HL-60 (cell line): ENCODE measurements around the gene SLC22A25.
"Not testable (repeated sequence)": the region's sequence is repeated elsewhere in the genome, so short reads cannot be mapped to it uniquely, and the experiment has no call there.

Source experiments
- DNase-seq, 2 experiments: peaks; one replicate each; pipeline ENCODE4 v3.0.0-alpha.2; 2010 to 2020; ENCODE audit warnings: low read depth in 1 of 2, low spot score in 1 of 2
- H3K27ac ChIP-seq: fragments of 250-450 bp; sonication (Bioruptor Pico); replicated peaks from 2 replicates; pipeline ENCODE4 v1.5.1; 2020; ENCODE audit warnings: mild to moderate bottlenecking, moderate library complexity
- H3K27me3 ChIP-seq: fragments of 250-450 bp; sonication (Bioruptor Pico); 2 replicates; pipeline ENCODE4 v1.5.1; 2021; ENCODE audit warnings: mild to moderate bottlenecking, moderate library complexity; ENCODE audit not compliant: insufficient read depth, poor library complexity, severe bottlenecking
- H3K4me3 ChIP-seq: replicated peaks from 2 replicates; pipeline ENCODE4 v1.5.1; 2011; ENCODE audit warnings: mild to moderate bottlenecking, control low read depth, low read length; ENCODE audit not compliant: insufficient read depth
- GABPA ChIP-seq: IDR thresholded peaks from 2 replicates; pipeline ENCODE4 v1.6.1; 2012; ENCODE audit warnings: low read depth
- POLR2AphosphoS5 ChIP-seq: IDR thresholded peaks from 2 replicates; pipeline ENCODE4 v1.6.1; 2012; ENCODE audit warnings: low read depth
- SPI1 ChIP-seq: IDR thresholded peaks from 2 replicates; pipeline ENCODE4 v1.6.1; 2012; ENCODE audit warnings: low read depth, mild to moderate bottlenecking, borderline replicate concordance
- TF ChIP-seq, protein P1 (sequence below): IDR thresholded peaks from 2 replicates; pipeline ENCODE4 v1.6.1; 2012; ENCODE audit warnings: low read depth; ENCODE audit not compliant: insufficient replicate concordance
- TF ChIP-seq, protein P2 (sequence below): IDR thresholded peaks from one replicate; pipeline ENCODE4 v1.5.1; 2011; ENCODE audit warnings: low read length, control low read depth, inconsistent platforms; ENCODE audit not compliant: insufficient read depth

Gene SLC22A25

DNA sequence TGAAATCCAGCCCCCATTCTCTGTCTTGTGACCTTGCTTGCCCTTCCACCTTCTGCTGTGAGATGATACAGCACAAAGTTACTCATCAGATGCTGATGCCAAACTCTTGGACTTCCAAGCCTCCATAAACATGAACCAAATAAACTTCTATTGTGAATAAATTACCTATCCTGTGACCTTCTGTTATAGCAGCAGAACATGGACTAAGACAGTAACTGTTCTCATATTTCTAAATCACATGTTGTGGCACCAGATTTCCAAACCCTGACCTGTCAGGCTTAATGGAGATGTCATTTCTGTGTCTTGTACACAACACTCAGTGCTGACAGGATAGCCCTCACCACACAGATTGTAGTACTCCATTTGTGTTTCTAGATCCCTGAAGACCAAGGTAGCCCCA lies 6.0 kb downstream of the SLC22A25 start:
- Histone ChIP-seq H3K4me3 (no peak overlapping the region), H3K27ac (no peak overlapping the region), H3K27me3 (peaks cover 6% of the 10 kb centered on the region)
- TF ChIP-seq POLR2AphosphoS5 (no peak), GABPA (no peak)
- TF ChIP-seq, protein P1, sequence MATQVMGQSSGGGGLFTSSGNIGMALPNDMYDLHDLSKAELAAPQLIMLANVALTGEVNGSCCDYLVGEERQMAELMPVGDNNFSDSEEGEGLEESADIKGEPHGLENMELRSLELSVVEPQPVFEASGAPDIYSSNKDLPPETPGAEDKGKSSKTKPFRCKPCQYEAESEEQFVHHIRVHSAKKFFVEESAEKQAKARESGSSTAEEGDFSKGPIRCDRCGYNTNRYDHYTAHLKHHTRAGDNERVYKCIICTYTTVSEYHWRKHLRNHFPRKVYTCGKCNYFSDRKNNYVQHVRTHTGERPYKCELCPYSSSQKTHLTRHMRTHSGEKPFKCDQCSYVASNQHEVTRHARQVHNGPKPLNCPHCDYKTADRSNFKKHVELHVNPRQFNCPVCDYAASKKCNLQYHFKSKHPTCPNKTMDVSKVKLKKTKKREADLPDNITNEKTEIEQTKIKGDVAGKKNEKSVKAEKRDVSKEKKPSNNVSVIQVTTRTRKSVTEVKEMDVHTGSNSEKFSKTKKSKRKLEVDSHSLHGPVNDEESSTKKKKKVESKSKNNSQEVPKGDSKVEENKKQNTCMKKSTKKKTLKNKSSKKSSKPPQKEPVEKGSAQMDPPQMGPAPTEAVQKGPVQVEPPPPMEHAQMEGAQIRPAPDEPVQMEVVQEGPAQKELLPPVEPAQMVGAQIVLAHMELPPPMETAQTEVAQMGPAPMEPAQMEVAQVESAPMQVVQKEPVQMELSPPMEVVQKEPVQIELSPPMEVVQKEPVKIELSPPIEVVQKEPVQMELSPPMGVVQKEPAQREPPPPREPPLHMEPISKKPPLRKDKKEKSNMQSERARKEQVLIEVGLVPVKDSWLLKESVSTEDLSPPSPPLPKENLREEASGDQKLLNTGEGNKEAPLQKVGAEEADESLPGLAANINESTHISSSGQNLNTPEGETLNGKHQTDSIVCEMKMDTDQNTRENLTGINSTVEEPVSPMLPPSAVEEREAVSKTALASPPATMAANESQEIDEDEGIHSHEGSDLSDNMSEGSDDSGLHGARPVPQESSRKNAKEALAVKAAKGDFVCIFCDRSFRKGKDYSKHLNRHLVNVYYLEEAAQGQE: no peak
- TF ChIP-seq, protein P2, sequence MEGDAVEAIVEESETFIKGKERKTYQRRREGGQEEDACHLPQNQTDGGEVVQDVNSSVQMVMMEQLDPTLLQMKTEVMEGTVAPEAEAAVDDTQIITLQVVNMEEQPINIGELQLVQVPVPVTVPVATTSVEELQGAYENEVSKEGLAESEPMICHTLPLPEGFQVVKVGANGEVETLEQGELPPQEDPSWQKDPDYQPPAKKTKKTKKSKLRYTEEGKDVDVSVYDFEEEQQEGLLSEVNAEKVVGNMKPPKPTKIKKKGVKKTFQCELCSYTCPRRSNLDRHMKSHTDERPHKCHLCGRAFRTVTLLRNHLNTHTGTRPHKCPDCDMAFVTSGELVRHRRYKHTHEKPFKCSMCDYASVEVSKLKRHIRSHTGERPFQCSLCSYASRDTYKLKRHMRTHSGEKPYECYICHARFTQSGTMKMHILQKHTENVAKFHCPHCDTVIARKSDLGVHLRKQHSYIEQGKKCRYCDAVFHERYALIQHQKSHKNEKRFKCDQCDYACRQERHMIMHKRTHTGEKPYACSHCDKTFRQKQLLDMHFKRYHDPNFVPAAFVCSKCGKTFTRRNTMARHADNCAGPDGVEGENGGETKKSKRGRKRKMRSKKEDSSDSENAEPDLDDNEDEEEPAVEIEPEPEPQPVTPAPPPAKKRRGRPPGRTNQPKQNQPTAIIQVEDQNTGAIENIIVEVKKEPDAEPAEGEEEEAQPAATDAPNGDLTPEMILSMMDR: no peak
- no peak for DNase-seq

DNA sequence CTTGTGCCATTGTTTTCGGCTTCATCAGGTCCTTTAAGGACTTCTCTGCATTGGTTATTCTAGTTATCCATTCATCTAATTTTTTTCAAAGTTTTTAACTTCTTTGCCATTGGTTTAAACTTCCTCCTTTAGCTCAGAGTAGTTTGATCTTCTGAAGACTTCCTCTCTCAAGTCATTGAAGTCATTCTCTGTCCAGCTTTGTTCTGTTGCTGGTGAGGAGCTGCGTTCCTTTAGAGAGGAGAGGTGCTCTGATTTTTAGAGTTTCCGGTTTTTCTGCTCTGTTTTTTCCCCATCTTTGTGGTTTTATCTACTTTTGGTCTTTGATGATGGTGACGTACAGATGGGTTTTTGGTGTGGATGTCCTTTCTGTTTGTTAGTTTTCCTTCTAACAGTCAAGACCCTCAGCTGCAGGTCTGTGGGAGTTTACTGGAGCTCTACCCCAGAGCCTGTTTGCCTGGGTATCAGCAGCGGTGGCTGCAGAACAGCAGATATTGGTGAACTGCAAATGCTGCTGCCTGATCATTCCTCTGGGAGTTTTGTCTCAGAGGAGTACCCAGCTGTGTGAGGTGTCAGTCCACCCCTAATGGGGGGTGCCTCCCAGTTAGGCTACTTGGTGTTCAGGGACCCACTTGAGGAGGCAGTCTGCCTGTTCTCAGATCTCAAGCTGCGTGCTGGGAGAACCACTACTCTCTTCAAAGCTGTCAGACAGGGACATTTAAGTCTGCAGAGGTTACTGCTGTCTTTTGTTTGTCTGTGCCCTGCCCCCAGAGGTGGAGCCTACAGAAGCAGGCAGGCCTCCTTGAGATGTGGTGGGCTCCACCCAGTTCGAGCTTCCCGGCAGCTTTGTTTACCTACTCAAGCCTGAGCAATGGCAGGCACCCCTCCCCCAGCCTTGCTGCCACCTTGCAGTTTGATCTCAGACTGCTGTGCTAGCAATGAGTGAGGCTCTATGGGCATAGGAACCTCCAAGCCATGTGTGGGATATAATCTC lies 7.6 kb downstream of the SLC22A25 start:
- not testable (repeated sequence) for H3K27me3 ChIP-seq, DNase-seq, H3K4me3 ChIP-seq, H3K27ac ChIP-seq

DNA sequence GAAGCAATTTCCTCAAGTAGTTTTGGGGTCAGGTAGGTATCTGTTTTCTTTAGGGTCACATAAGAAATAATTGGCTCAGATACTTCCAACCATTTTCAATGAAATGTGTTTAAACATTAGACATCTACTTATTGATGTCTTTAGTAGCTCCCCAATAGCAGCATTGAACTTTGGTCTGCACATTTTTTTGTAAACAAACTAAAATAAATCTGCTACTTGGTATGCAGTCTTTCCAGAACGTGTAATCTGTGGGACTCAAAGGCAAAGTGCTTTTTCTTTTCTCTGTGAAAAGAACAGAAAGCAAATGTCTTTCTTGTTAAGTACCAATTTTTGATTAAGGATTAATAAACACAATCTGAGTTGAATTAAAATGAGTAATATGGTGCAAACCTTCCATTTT lies 13.6 kb downstream of the SLC22A25 start:
- no peak for DNase-seq
- H3K4me3 ChIP-seq: no peak overlapping the region
- TF ChIP-seq, protein P2: no peak
- TF ChIP-seq, protein P1: no peak
- TF ChIP-seq GABPA: no peak
- no peak for TF ChIP-seq SPI1
- no peak for TF ChIP-seq POLR2AphosphoS5

DNA sequence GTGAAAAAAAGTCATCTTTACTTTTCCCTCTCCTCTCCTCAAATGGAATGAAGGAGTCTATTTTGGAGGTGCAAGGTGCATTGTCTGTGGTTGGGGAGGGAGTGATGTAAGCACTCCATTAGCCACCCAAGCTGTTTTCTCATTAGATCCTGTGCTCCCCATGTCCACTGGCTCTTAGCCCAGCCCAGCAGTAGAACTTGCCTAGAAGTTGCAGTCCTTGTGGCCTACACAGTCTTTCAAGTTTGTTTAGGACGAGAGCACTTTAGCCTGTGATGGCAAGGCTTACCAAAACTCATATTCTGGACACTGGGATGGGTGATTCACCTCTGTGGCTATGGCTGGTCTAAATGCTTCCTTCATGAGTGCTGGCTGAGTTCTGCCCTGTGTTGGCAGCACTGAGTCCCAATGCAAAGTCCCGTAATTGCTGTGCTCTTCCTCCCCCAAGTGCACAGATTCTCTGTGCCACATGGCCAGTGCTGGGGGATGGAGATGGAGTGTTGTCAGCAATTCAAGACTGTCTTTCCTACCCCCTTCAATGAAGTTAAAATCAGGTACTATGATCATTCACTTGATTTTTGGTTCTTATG lies 15.8 kb downstream of the SLC22A25 start:
- TF ChIP-seq POLR2AphosphoS5 (no peak), SPI1 (no peak), GABPA (no peak)
- TF ChIP-seq, protein P2: no peak
- TF ChIP-seq, protein P1: no peak
- Histone ChIP-seq H3K27ac (no peak overlapping the region), H3K4me3 (no peak overlapping the region), H3K27me3 (no peaks in the 10 kb centered on the region)
- DNase-seq: no peak

More for the DNA sequence above, 13.6 kb downstream of the SLC22A25 start:
- Histone ChIP-seq H3K27ac (no peak overlapping the region), H3K27me3 (no peaks in the 10 kb centered on the region)
